GM18520 (cell line): Measurements from ENCODE around the gene FUT7.
"Not testable (repeated sequence)": the region's sequence is repeated elsewhere in the genome, so short reads cannot be mapped to it uniquely, and the experiment has no call there.

Experiments used
- ATAC-seq: cut with Tn5 transposase; IDR thresholded peaks from one replicate; pipeline ENCODE4 v1.9.1; 2021; ENCODE audit not compliant: unreplicated experiment

Gene FUT7

GRCh38 chr9:137034039-137034708, 2.3 kb upstream of the FUT7 start:
- ATAC-seq = no peak

GRCh38 chr9:137033481-137033880, 1.6 kb upstream of the FUT7 start:
- not testable (repeated sequence) for ATAC-seq

- ATAC-seq = no peak
Measured at GRCh38 chr9:137032858-137033257, 970 bp upstream of the FUT7 start.

- ATAC-seq = no peak
Measured at GRCh38 chr9:137030538-137031527, 1.1 kb downstream of the FUT7 start.

GRCh38 chr9:137030006-137030405, 1.9 kb downstream of the FUT7 start:
- no peak for ATAC-seq

GRCh38 chr9:137029058-137029936, 2.6 kb downstream of the FUT7 start:
- ATAC-seq = no peak

- peak; percentile 35 for ATAC-seq
Measured at GRCh38 chr9:137028263-137029057, 3.4 kb downstream of the FUT7 start.

GRCh38 chr9:137027369-137028262, 4.3 kb downstream of the FUT7 start, which contains the start of gene ABCA2:
Gene ABCA2, minus strand, starts transcription at chr9:137028237. Its CDS starts 97 bp downstream, at chr9:137028140.
- ATAC-seq = no peak

GRCh38 chr9:137026828-137027227, 5.1 kb downstream of the FUT7 start:
- no peak for ATAC-seq

- ATAC-seq = no peak
Measured at GRCh38 chr9:137026384-137026783, 5.5 kb downstream of the FUT7 start.

GRCh38 chr9:137025517-137025966, 6.3 kb downstream of the FUT7 start:
- no peak for ATAC-seq

- no peak for ATAC-seq
Measured at GRCh38 chr9:137023583-137023991, 8.3 kb downstream of the FUT7 start.

GRCh38 chr9:137023157-137023556, 8.7 kb downstream of the FUT7 start:
- ATAC-seq = no peak

GRCh38 chr9:137022662-137023008, 9.3 kb downstream of the FUT7 start:
- ATAC-seq = no peak

- ATAC-seq = no peak
Measured at GRCh38 chr9:137021979-137022661, 9.8 kb downstream of the FUT7 start.

- ATAC-seq = no peak
Measured at GRCh38 chr9:137021568-137021978, 10.3 kb downstream of the FUT7 start.

- no peak for ATAC-seq
Measured at GRCh38 chr9:137020771-137021567, 10.9 kb downstream of the FUT7 start.
